NCI-H2196 treated with DMSO at 0.1 percent for 48 hours (cell line): Measurements from ENCODE around the gene GNG4.
"Not testable (repeated sequence)": the region's sequence is repeated elsewhere in the genome, so short reads cannot be mapped to it uniquely, and the experiment has no call there.

Source experiments
- DNase-seq: peaks from one replicate; lab custom pipeline; 2025; ENCODE audit not compliant: unreplicated experiment; lab: John Stamatoyannopoulos, UW

GNG4 gene

GRCh38 chr1:235628316-235629005 is 21.1 kb downstream of the GNG4 start:
- DNase-seq = no peak

GRCh38 chr1:235625831-235626230 is 23.8 kb downstream of the GNG4 start:
- no peak for DNase-seq

DNA sequence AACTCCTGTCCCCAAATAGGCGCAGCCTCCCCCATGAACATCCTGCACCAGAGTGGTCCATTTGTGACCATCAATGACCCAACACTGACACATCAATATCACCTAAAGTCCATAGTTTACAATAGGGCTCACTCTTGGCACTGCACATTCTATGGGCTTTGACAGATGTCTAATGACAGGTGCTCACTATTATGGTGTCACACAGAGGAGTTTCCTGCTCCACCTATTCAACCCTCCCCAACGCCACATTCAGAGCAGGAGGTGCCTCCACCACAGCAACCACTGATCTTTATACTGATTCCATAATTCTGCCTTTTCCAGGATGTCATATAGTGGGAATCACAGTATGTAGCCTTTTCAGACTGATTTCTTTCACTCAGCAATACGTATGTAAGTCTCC is 24.2 kb downstream of the GNG4 start:
- DNase-seq = no peak

GRCh38 chr1:235624721-235625333 is 24.8 kb downstream of the GNG4 start:
- DNase-seq = no peak

DNA sequence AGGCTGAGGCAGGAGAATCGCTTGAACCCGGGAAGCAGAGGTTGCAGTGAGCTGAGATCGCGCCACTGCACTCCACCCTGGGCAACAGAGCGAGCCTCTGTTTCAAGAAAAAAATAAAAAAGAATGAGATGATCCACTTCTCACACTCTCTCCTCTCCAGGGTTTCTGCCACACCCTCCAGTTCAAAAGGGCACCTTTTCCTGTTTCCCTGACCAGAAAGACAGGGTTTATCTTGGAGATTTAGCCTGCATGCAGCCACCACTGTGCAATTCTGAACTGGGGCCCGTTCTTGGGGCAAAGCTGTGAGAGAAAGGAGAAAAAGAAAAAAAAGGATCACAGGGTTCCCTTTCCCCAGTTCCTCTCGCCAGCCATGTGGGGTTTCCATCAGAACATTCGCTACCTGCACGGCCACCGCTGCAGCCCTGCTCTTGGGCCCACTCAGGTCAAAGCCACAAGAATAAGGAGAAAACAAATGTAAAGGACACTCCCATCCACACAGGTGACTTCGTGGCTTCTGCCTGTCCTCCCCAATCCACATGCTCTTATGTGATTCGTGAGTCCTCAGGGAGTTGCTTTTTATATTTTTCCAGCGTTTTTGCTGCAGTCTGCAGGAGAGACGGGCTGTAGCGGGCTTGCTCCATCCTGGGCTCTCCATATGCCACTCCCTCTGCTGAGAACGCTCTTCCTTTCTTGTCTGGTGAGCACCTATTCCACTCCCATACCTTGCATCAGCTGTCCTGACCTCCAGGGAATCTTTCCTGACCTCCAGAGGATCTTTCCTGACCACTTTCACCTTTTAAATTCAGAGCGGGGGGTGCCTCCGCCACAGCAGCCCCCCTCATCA is 26.4 kb downstream of the GNG4 start:
- DNase-seq = no peak

GRCh38 chr1:235619149-235619548 is 30.4 kb downstream of the GNG4 start:
- DNase-seq = not testable (repeated sequence)

DNA sequence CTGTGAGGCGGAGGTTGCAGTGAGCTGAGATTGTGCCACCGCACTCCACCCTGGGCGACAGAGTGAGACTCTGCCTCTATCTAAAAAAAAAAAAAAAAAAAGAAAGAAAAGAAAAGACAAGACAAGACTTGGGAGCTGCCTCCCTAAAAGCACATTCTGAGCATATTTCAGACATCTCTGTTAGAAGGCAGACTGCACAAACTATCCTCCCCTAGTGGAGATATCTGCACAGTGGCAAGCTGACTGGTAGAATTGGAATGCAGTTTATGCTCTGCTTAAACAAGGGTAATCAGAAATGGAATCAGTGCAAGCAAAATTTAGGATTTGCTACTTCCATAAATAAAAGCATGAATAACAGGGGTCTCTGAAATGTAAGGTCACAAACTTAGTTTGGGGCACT is 31.8 kb downstream of the GNG4 start:
- no peak for DNase-seq

GRCh38 chr1:235617140-235617539 is 32.4 kb downstream of the GNG4 start:
- DNase-seq = no peak

DNA sequence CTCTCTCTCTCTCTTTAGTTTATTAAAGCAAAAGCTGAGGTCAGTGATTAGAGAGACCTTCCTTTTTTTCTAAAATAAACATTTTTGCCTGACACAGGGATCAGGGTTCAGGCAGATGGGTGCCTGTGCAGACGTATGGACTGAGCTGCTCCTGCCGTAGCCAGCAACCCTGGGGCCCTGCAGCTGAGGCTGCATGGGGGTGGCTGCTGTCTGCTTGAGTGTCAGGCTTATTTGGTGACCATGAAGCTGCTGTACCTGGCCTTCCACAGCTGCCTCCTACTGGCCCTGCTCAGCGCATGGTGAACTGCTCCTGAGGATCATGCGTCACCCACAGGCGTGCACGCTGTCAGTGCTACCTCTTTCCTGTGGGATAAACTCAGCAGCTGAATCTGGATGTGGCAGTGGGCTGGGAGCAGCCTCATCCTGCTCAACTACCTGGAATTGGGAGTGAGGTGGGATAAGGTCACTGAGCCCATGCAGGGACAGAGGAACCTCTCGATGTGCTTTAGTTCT is 35.1 kb downstream of the GNG4 start:
- DNase-seq = no peak

GRCh38 chr1:235613602-235614001 is 36.0 kb downstream of the GNG4 start:
- DNase-seq = no peak

DNA sequence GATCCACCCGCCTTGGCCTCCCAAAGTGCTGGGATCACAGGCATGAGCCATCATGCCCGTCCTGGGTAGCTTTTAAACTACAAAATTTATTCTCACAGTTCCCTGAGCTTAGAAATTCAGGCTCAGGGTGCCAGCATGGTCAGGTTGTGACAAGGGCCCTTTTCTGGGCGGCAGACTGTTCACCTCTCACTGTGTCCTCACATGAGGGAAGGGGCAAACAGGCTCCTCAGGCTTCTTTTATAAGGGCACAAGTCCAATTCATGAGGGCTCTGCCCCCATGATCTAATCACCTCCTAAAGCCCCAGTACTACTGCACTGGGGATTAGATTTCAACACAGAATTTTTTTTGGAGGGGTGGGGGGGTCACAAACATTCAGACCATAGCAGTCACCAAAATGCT is 36.8 kb downstream of the GNG4 start:
- no peak for DNase-seq

DNA sequence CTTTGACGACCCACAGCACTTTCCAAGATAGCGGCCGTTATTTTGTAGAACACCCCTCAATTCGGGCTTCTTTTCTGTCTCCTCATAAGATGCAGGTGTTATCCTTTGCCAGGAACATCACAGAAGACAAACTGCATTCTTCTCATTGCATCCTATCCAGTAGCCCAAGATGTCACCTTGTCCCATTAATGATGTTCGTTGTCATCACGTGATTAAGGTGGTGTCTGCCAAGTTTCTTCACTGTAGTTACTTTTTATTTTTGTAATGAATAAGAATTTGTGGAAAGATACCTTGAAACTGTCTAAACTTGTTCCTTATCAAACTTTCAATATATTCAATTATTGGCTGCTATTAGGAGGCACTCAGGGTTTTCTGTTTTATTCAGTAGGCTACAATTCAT is 39.4 kb downstream of the GNG4 start:
- DNase-seq = no peak

DNA sequence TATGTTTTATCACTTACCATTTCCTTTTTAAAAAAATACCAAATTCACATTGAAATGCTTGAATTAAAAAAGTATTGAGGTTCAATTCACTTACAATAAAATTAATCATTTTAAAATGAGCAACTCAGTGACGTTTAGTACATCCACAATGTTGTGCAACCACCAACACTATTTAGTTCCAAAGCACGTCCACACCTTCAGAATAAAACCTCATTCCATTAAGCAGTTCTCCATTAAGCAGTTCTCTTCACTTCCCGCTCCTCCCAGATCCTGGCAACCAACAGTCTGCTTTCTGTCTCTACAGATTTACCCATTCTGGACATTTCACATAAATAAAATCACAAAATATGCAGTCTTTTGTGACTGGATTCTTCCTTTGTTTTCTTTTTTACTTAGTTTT is 41.3 kb downstream of the GNG4 start:
- no peak for DNase-seq

DNA sequence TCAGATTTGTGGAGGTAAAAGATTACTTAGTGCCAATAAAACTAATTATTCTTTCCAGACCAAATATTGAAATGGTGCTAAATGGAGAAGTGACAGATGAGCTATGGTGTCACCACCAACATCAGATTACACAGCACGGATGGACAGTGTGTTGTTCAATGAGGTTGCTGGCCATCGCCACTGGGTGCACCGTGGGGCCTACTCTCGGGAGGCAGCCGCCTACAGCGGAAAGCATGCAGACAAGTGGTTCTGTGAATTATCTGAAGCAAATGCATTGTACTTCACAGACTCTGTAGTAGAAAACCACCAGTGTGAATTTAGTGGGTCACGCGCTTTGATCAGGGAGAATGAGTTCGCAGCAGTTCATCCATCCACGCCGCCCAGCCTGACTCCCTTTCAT is 42.3 kb downstream of the GNG4 start:
- DNase-seq = no peak

GRCh38 chr1:235601104-235601503 is 48.5 kb downstream of the GNG4 start:
- no peak for DNase-seq

GRCh38 chr1:235599536-235599935 is 50.0 kb downstream of the GNG4 start:
- no peak for DNase-seq

GRCh38 chr1:235597867-235598553 is 51.6 kb downstream of the GNG4 start:
- no peak for DNase-seq

- DNase-seq = no peak
These were observed 54.5 kb downstream of the GNG4 start for GRCh38 chr1:235595079-235595478.

DNA sequence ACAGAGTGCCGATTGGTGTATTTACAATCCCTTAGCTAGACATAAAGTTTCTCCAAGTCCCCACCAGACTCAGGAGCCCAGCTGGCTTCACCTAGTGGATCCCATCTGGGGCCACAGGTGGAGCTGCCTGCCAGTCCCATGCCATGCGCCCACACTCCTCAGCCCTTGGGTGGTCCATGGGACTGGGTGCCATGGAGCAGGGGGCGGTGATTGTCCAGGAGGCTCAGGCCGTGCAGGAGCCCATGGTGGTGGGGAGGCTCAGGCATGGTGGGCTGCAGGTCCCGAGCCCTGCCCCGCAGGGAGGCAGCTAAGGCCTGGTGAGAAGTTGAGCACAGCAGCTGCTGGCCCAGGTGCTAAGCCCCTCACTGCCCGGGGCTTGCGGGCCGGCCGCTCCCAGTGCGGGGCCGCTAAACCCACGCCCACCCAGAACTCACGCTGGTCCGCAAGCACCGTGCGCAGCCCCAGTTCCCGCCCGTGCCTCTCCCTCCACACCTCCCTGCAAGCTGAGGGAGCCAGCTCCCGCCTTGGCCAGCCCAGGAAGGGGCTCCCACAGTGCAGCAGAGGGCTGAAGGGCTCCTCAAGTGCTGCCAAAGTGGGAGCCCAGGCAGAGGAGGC is 55.2 kb downstream of the GNG4 start:
- not testable (repeated sequence) for DNase-seq

GRCh38 chr1:235588916-235589515 is 60.6 kb downstream of the GNG4 start:
- no peak for DNase-seq
